HCT116 (cell line): Measurements from ENCODE around the gene TTLL11. TPM values are rescaled to one million over a fixed set of nuclear protein-coding genes. Genes with fewer than 3 reads are reported as not detected.

Source experiments
- ATAC-seq: fragments of 200-7000 bp; cut with Tn5 transposase; 2 replicates; pipeline ENCODE4 v1.9.1; 2020; ENCODE audit warnings: mild to moderate bottlenecking, moderate library complexity
- BruUV-seq: library from RNA; stranded (reverse); fragments of 400-500 nt; replicated peaks from 2 replicates; lab custom pipeline; 2021; lab: Mats Ljungman, UMichigan
- CTCF ChIA-PET: fragments of 300-600 bp; sonication (Branson Sonifier 250); formaldehyde crosslinking; loops from one replicate; lab custom pipeline; 2021; ENCODE audit warnings: antibody characterized with exemption; lab: Charles Lee
- POLR2A ChIA-PET: fragments of 300-600, 350-600 bp; sonication (Branson Sonifier 250); formaldehyde crosslinking; loops from one replicate; lab custom pipeline; 2021; ENCODE audit warnings: antibody characterized with exemption; lab: Charles Lee
- RAD21 ChIA-PET, 2 experiments: fragments of 300-600 bp; sonication (Branson Sonifier 250); formaldehyde crosslinking; loops; one replicate each; lab custom pipeline; 2023; ENCODE audit warnings: low total read pairs in 2 of 2; ENCODE audit not compliant: uncharacterized antibody in 2 of 2, unreplicated experiment in 2 of 2, low non-redundant PET in 1 of 2; lab: Charles Lee
- DNase-seq: peaks from one replicate; pipeline ENCODE4 v3.0.0-alpha.2; 2010; ENCODE audit warnings: low read depth, low spot score
- H2AFZ ChIP-seq: fragments of 200-600 bp; shearing (Covaris generic), sonication (generic); 2 replicates; pipeline ENCODE4 v1.6.1; 2017; ENCODE audit warnings: low read depth, mixed run types, mixed read lengths, antibody characterized with exemption, low read length; ENCODE audit not compliant: poor library complexity, severe bottlenecking
- H3K27ac ChIP-seq: 2 replicates; pipeline ENCODE4 v1.5.1; 2012; ENCODE audit warnings: low read depth, low read length
- H3K27me3 ChIP-seq: fragments of 200-600 bp; sonication (generic); 2 replicates; pipeline ENCODE4 v1.6.1; 2016; ENCODE audit warnings: mixed run types, low read length, mixed read lengths; ENCODE audit not compliant: insufficient read depth
- H3K36me3 ChIP-seq, 2 experiments: fragments of 200-500 bp in 1 of 2; fragments of 200-600 bp in 1 of 2; sonication (Bioruptor generic) in 1 of 2; sonication (generic) in 1 of 2; 2 replicates each; pipeline versions ENCODE4 v1.5.1 to v1.6.1; 2014 to 2016; ENCODE audit warnings: low read length in 2 of 2, inconsistent platforms in 1 of 2, mixed read lengths in 1 of 2, mixed run types in 1 of 2; ENCODE audit not compliant: insufficient read depth in 2 of 2, control insufficient read depth in 1 of 2
- H3K4me1 ChIP-seq, 2 experiments: fragments of 200-600 bp in 1 of 2; sonication (generic) in 1 of 2; 2 replicates each; pipeline versions ENCODE4 v1.5.1 to v1.6.1; 2012 to 2017; ENCODE audit warnings: low read length in 2 of 2, inconsistent platforms in 1 of 2, mild to moderate bottlenecking in 1 of 2, mixed read lengths in 1 of 2, mixed run types in 1 of 2, moderate library complexity in 1 of 2; ENCODE audit not compliant: insufficient read depth in 2 of 2, control insufficient read depth in 1 of 2
- H3K4me2 ChIP-seq: fragments of 200-600 bp; sonication (generic); 2 replicates; pipeline ENCODE4 v1.6.1; 2017; ENCODE audit warnings: mixed run types, low read length, mixed read lengths
- H3K4me3 ChIP-seq, 2 experiments: fragments of 200-600 bp in 1 of 2; sonication (generic) in 1 of 2; replicated peaks in 1 of 2; 2 replicates each; pipeline ENCODE4 v1.5.1; 2011 to 2016; ENCODE audit warnings: low read length in 2 of 2, control low read depth in 1 of 2, low read depth in 1 of 2, mild to moderate bottlenecking in 1 of 2, mixed read lengths in 1 of 2, mixed run types in 1 of 2
- H3K79me2 ChIP-seq: fragments of 200-600 bp; sonication (generic); 2 replicates; pipeline ENCODE4 v1.6.1; 2017; ENCODE audit warnings: mild to moderate bottlenecking, mixed run types, low read length, moderate library complexity, mixed read lengths; ENCODE audit not compliant: insufficient read depth
- H3K9ac ChIP-seq: fragments of 200-600 bp; sonication (generic); 2 replicates; pipeline ENCODE4 v1.6.1; 2016; ENCODE audit warnings: low read length, mixed read lengths
- H3K9me2 ChIP-seq: fragments of 200-600 bp; sonication (generic), shearing (Covaris generic); 2 replicates; pipeline ENCODE4 v1.6.1; 2017; ENCODE audit warnings: mixed run types, mild to moderate bottlenecking, moderate library complexity; ENCODE audit not compliant: insufficient read depth
- H3K9me3 ChIP-seq, 2 experiments: fragments of 200-500 bp in 1 of 2; fragments of 200-600 bp in 1 of 2; sonication (Bioruptor generic) in 1 of 2; sonication (generic) in 1 of 2; 2 replicates each; pipeline ENCODE4 v1.6.1; 2014 to 2017; ENCODE audit warnings: low read length in 2 of 2, mixed read lengths in 2 of 2, inconsistent platforms in 1 of 2, low read depth in 1 of 2, mild to moderate bottlenecking in 1 of 2, mixed run types in 1 of 2, moderate library complexity in 1 of 2; ENCODE audit not compliant: control insufficient read depth in 1 of 2, insufficient read depth in 1 of 2
- H4K20me1 ChIP-seq: fragments of 200-600 bp; sonication (generic), shearing (Covaris generic); 2 replicates; pipeline ENCODE4 v1.6.1; 2017; ENCODE audit warnings: mixed run types, mild to moderate bottlenecking, moderate library complexity; ENCODE audit not compliant: insufficient read depth
- ELF1 ChIP-seq: IDR thresholded peaks from 2 replicates; pipeline ENCODE4 v1.6.1; 2012; ENCODE audit warnings: low read depth, borderline replicate concordance
- EZH2 ChIP-seq: fragments of 200-600 bp; sonication (generic); IDR thresholded peaks from 2 replicates; pipeline ENCODE4 v1.6.1; 2017; ENCODE audit warnings: antibody characterized with exemption, mixed run types
- RAD21 ChIP-seq: IDR thresholded peaks from 2 replicates; pipeline ENCODE4 v1.6.1; 2012; ENCODE audit warnings: low read depth, mild to moderate bottlenecking
- SRF ChIP-seq: IDR thresholded peaks from 2 replicates; pipeline ENCODE4 v1.6.1; 2012; ENCODE audit warnings: low read depth
- YY1 ChIP-seq: IDR thresholded peaks from 2 replicates; pipeline ENCODE4 v1.6.1; 2011; ENCODE audit warnings: low read length, low read depth, moderate library complexity, mild to moderate bottlenecking; ENCODE audit not compliant: insufficient replicate concordance; ENCODE audit errors: extremely low read depth
- intact Hi-C: fragments of 100-400 bp; cut with micrococcal nuclease; formaldehyde crosslinking; loops from 2 replicates; pipeline ENCODE4 v1.10.0; 2022
- total RNA-seq: library from RNA; stranded (reverse); gene quantifications from one replicate; pipeline ENCODE4 v1.2.1, GENCODE V29; 2021; ENCODE audit not compliant: unreplicated experiment
- TF ChIP-seq, protein P1 (sequence below), 3 experiments: fragments of 200-600 bp in 1 of 3; sonication (generic) in 1 of 3; IDR thresholded peaks in 2 of 3; conservative IDR thresholded peaks in 1 of 3; 2 replicates each; pipeline ENCODE4 v1.5.1; 2012 to 2017; ENCODE audit warnings: low read depth in 2 of 3, low read length in 2 of 3, antibody characterized with exemption in 1 of 3, borderline replicate concordance in 1 of 3, control low read depth in 1 of 3, mild to moderate bottlenecking in 1 of 3, mixed read lengths in 1 of 3, mixed run types in 1 of 3, moderate library complexity in 1 of 3; ENCODE audit not compliant: insufficient read depth in 1 of 3

Gene TTLL11
- total RNA-seq, 1 experiment from 2014 or later: 2.2 TPM

DNA sequence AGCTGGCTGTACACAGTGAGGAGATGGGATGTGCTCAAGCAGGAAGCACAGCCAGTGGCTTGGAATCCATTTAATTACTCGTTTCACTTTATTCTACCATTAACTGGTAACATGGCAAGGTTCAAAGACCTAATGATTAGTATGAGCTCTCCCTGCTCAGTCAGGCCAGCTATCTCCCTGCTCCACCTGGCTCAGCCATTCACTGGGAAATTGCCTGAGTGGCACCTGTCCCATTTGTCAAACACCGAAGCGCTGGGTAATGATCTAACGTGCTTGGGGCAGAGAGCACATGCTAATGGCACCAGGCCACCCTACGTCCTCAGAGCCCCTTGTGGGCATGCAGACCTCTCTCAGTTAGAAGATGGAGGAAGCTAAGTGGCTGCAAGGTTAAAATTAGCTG lies 162.2 kb downstream of the TTLL11 start (continued):
- TF ChIP-seq, protein P1, sequence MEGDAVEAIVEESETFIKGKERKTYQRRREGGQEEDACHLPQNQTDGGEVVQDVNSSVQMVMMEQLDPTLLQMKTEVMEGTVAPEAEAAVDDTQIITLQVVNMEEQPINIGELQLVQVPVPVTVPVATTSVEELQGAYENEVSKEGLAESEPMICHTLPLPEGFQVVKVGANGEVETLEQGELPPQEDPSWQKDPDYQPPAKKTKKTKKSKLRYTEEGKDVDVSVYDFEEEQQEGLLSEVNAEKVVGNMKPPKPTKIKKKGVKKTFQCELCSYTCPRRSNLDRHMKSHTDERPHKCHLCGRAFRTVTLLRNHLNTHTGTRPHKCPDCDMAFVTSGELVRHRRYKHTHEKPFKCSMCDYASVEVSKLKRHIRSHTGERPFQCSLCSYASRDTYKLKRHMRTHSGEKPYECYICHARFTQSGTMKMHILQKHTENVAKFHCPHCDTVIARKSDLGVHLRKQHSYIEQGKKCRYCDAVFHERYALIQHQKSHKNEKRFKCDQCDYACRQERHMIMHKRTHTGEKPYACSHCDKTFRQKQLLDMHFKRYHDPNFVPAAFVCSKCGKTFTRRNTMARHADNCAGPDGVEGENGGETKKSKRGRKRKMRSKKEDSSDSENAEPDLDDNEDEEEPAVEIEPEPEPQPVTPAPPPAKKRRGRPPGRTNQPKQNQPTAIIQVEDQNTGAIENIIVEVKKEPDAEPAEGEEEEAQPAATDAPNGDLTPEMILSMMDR (IDR thresholded peaks at IDR 0.05 in 2 of 3, conservative IDR thresholded peaks at IDR 0.05 in 1 of 3; ENCODE audit: borderline replicate concordance in 1 of 3, insufficient read depth in 1 of 3, low read depth in 2 of 3, low read length in 2 of 3): no peak
- TF ChIP-seq EZH2 (no peak), ELF1 (no peak), RAD21 (no peak)
- TF ChIP-seq, all 23 proteins: peak for 0

DNA sequence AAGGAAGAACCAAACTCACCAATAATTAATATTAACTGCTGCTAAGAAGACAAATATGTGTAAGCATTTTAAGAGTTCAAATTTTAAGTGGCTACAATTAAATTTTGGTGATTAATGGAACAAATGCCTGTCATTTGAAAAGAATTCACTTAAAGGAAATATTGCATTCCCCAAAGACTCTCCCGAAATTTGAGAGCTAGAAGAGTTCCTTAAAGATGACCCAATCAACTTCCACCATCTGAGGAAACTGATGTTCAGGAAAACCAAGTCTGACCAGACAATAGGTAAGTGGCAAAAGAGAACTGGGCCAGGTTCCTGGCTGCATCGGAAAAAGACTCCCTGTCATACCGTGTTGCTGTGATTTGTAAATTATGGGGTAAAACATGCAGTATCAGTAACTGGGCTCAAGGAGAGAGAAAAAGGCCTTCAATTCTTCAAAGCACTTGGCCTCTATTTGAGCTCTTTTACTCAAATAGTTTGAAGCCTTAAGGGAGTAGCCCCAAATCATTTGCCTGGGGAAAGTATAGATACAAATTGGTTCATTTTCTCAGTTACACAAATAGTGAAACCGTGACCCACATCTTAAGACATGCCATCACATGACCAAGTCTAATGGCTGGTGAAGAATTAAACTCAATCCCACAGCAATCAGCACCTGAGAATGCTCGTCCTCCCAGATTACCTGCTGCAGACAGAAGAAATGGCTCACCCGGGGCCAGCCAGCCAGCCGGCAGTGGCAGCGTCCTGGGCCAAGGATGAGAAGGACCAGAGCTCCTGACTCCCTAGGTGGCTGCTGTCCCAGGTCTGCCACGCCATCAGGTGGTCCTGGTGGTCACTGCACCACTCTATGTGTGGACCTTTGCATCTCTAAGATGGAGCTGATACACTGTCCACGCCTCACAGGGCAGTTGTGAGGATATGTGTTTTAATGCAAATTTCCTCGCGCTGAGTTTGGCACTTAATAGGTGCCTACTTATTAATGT lies 162.9 kb downstream of the TTLL11 start:
- no TSS peak for BruUV-seq
- Histone ChIP-seq H3K9me3 (no peaks in the 10 kb centered on the region), H3K27me3 (0 out of 2 replicates have a peak, but pooled peaks cover 2% of the 10 kb centered on the region), H3K4me2 (no peak overlapping the region), H3K4me1 (no peaks in the 10 kb centered on the region), H3K79me2 (no peaks in the 10 kb centered on the region), H3K4me3 (no peak overlapping the region), H2AFZ (no peak overlapping the region), H3K27ac (no peak overlapping the region), H4K20me1 (no peaks in the 10 kb centered on the region), H3K9ac (no peak overlapping the region)
- ChIA-PET CTCF (interaction anchor here (0.7 to 1.7 kb wide), 7 partner anchors 209 to 384 kb away, joined by 3 to 7 read pairs (median 4); no protein-coding TSS in a partner anchor), RAD21 (no interaction called here), POLR2A (no interaction called here)
- intact Hi-C loops: no loop called here
- peak; percentile 10 for DNase-seq
- TF ChIP-seq RAD21 (peak; percentile 63), YY1 (no peak), SRF (no peak)
- TF ChIP-seq, protein P1 (IDR thresholded peaks at IDR 0.05 in 2 of 3, conservative IDR thresholded peaks at IDR 0.05 in 1 of 3; ENCODE audit: borderline replicate concordance in 1 of 3, insufficient read depth in 1 of 3, low read depth in 2 of 3, low read length in 2 of 3): peak; percentile 36 to 40 (median 38); a peak in 4 of 6 replicates
- TF ChIP-seq, all 23 proteins: peak for 2
- Histone ChIP-seq H3K9me2 (no peaks in the 10 kb centered on the region), H3K36me3 (no peaks in the 10 kb centered on the region)
- peak; percentile 84 for ATAC-seq
